ENCODE data around the gene OR7A5. TPM values are rescaled to one million over a fixed set of nuclear protein-coding genes. Genes with fewer than 3 reads are reported as not detected.

OR7A5 gene
- polyA plus RNA-seq, 1 donor from 2014 or later, result not detected

DNA sequence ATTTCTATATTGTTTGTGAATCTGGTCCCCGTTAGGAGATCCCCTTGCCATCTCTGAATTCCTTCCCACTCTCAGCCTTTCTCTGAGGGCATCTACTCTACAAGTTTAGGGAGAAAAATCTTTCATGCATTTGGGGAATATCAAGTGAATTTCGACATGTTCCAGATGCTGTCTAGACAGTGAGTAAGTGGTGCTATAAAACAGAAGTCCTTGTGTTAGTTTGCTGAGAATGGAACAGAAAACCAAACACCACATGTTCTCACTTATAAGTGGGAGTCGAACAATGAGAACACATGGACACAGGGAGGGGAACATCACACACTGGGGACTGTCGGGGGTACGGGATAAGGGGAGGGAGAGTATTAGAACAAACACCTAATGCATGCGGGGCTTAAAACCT, 8.6 kb upstream of the OR7A5 start:
- H3K9ac ChIP-seq (ENCODE audit: low read length), result no peak overlapping the region
- H4K20me1 ChIP-seq (ENCODE audit: insufficient read depth), result no peaks in the 10 kb centered on the region
- no peak overlapping the region for H3K4me2 ChIP-seq (ENCODE audit: low read length)
- no peaks in the 10 kb centered on the region for H3F3A ChIP-seq (ENCODE audit: insufficient read depth, low read length, poor library complexity, severe bottlenecking)
- H3K27me3 ChIP-seq (ENCODE audit: insufficient read depth, low read depth, low read length), result no peaks in the 10 kb centered on the region
- no peak overlapping the region for H3K4me3 ChIP-seq (ENCODE audit: low read length)
- no peak overlapping the region for H2AFZ ChIP-seq (ENCODE audit: low read depth, low read length)
- H3K9me2 ChIP-seq (ENCODE audit: insufficient read depth, low read length), result no peaks in the 10 kb centered on the region
- H3K9me3 ChIP-seq (ENCODE audit: low read length), result no peaks in the 10 kb centered on the region
- no peaks in the 10 kb centered on the region for H3K79me2 ChIP-seq (replicated peaks; ENCODE audit: insufficient read depth, low read length)
- no peaks in the 10 kb centered on the region for H3K36me3 ChIP-seq (ENCODE audit: insufficient read depth, low read length)
- TF ChIP-seq EP300 (conservative IDR thresholded peaks at IDR 0.05; ENCODE audit: poor library complexity, severe bottlenecking), result no peak
- TF ChIP-seq POLR2AphosphoS5 (IDR thresholded peaks at IDR 0.05), result no peak
- no peak for TF ChIP-seq TAF1 (IDR thresholded peaks at IDR 0.05; ENCODE audit: low read depth)
- TF ChIP-seq MXI1 (conservative IDR thresholded peaks at IDR 0.05; ENCODE audit: poor library complexity, severe bottlenecking), result no peak
- no peak for TF ChIP-seq EZH2 (IDR thresholded peaks at IDR 0.05; ENCODE audit: borderline replicate concordance, insufficient read depth, low read length, poor library complexity, severe bottlenecking)
- H3K27ac ChIP-seq (ENCODE audit: low read length), result no peak overlapping the region

DNA sequence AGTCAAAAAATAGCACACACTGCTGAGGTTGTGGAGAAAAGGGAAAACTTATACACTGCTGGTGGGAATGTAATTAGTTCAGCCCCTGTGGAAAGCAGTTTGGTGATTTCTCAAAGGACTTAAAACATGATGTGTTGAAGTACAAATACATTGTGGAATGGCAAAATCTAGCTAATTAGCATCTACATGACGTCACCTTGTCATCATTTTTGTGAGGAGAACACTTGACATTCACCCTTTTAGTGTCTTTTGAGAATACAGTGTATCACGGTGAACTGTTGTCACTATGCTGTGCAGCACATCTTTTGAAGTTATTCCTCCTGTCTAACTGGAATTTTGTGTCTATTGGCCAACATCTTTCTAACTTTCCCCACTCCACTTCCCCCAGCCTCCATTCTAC, 8.2 kb upstream of the OR7A5 start:
- H3K9me3 ChIP-seq (ENCODE audit: low read length), result no peaks in the 10 kb centered on the region

More for the DNA sequence above, 8.2 kb upstream of the OR7A5 start:
- Histone ChIP-seq H3K4me3 (ENCODE audit: low read length) (no peak overlapping the region), H2AFZ (ENCODE audit: low read depth, low read length) (no peak overlapping the region), H3K27ac (ENCODE audit: low read length) (no peak overlapping the region), H3K9me2 (ENCODE audit: insufficient read depth, low read length) (no peaks in the 10 kb centered on the region), H3K4me2 (ENCODE audit: low read length) (no peak overlapping the region), H3K79me2 (replicated peaks; ENCODE audit: insufficient read depth, low read length) (no peaks in the 10 kb centered on the region), H3K9ac (ENCODE audit: low read length) (no peak overlapping the region), H3F3A (ENCODE audit: insufficient read depth, low read length, poor library complexity, severe bottlenecking) (no peaks in the 10 kb centered on the region), H3K27me3 (ENCODE audit: insufficient read depth, low read depth, low read length) (no peaks in the 10 kb centered on the region), H4K20me1 (ENCODE audit: insufficient read depth) (no peaks in the 10 kb centered on the region), H3K36me3 (ENCODE audit: insufficient read depth, low read length) (no peaks in the 10 kb centered on the region)
- TF ChIP-seq EP300 (conservative IDR thresholded peaks at IDR 0.05; ENCODE audit: poor library complexity, severe bottlenecking) (no peak), SMC3 (conservative IDR thresholded peaks at IDR 0.05; ENCODE audit: poor library complexity) (no peak), POLR2AphosphoS5 (IDR thresholded peaks at IDR 0.05) (no peak), TAF1 (IDR thresholded peaks at IDR 0.05; ENCODE audit: low read depth) (no peak), EZH2 (IDR thresholded peaks at IDR 0.05; ENCODE audit: borderline replicate concordance, insufficient read depth, low read length, poor library complexity, severe bottlenecking) (no peak), RAD21 (conservative IDR thresholded peaks at IDR 0.05) (no peak), MXI1 (conservative IDR thresholded peaks at IDR 0.05; ENCODE audit: poor library complexity, severe bottlenecking) (no peak), REST (IDR thresholded peaks at IDR 0.05; ENCODE audit: borderline replicate concordance) (no peak)
- TF ChIP-seq, protein P1, sequence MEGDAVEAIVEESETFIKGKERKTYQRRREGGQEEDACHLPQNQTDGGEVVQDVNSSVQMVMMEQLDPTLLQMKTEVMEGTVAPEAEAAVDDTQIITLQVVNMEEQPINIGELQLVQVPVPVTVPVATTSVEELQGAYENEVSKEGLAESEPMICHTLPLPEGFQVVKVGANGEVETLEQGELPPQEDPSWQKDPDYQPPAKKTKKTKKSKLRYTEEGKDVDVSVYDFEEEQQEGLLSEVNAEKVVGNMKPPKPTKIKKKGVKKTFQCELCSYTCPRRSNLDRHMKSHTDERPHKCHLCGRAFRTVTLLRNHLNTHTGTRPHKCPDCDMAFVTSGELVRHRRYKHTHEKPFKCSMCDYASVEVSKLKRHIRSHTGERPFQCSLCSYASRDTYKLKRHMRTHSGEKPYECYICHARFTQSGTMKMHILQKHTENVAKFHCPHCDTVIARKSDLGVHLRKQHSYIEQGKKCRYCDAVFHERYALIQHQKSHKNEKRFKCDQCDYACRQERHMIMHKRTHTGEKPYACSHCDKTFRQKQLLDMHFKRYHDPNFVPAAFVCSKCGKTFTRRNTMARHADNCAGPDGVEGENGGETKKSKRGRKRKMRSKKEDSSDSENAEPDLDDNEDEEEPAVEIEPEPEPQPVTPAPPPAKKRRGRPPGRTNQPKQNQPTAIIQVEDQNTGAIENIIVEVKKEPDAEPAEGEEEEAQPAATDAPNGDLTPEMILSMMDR (IDR thresholded peaks at IDR 0.05; ENCODE audit: poor library complexity, severe bottlenecking), result no peak
